Activated naive CD8-positive, alpha-beta T cell (primary cell): Measurements from ENCODE around the gene ENTHD1.
"Not testable (repeated sequence)": the region's sequence is repeated elsewhere in the genome, so short reads cannot be mapped to it uniquely, and the experiment has no call there.

Experiments used
- H3K27ac Mint-ChIP-seq: one replicate; pipeline ENCODE4 v1.8.0; 2021; ENCODE audit warnings: mixed read lengths
- H3K27me3 Mint-ChIP-seq: one replicate; pipeline ENCODE4 v1.8.0; 2021; ENCODE audit warnings: mixed read lengths
- H3K36me3 Mint-ChIP-seq: one replicate; pipeline ENCODE4 v1.8.0; 2021; ENCODE audit warnings: mixed read lengths
- H3K4me1 Mint-ChIP-seq: one replicate; pipeline ENCODE4 v1.8.0; 2021; ENCODE audit warnings: low read depth, mixed read lengths
- H3K4me3 Mint-ChIP-seq: one replicate; pipeline ENCODE4 v1.8.0; 2021; ENCODE audit warnings: mild to moderate bottlenecking, mixed read lengths
- H3K9me3 Mint-ChIP-seq: one replicate; pipeline ENCODE4 v1.8.0; 2021; ENCODE audit warnings: low read depth, mixed read lengths

Gene ENTHD1

DNA sequence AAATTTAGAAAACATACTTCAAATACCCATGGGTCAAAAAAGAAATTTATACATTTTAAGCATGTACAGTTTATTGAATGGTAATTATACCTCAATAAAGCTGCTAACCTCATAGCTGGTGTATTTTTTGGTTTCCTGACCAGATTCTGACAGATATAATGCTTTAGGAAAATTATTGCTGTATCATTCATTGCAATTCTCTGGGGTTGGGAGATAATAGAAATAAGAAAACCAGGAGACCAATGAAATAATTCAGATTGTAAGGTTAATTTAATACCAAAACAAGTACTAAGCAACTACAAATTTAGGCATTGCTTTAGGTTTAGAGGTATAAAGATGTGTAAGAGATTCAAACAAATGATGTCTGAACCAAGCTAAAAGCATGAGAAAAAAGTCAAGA, 120.1 kb downstream of the ENTHD1 start:
- no peaks in the 10 kb centered on the region for H3K27me3 Mint-ChIP-seq
- H3K4me3 Mint-ChIP-seq = no peak overlapping the region
- no peaks in the 10 kb centered on the region for H3K9me3 Mint-ChIP-seq
- peaks cover 3% of the 10 kb centered on the region for H3K36me3 Mint-ChIP-seq
- H3K27ac Mint-ChIP-seq = peak overlapping the region; percentile 2
- H3K4me1 Mint-ChIP-seq = peaks cover 20% of the 10 kb centered on the region

DNA sequence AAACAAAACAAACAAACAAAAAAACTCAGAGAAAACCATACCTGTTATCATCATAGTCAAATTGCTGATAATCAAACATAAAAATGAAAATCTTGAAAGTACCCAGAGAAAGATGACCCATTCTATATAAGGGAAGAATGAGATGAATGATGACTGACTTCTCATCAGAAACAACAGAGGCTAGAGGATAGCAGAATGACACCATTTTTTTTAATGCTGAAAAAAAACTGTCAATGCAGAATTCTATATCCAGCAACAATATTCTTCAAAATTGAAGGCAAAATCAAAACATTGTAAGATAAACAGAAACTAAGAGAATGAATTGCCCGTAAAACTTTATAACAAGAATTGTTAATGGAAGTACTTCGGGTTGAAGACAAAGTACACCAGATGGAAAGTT, 122.1 kb downstream of the ENTHD1 start:
- Mint-ChIP-seq H3K9me3 (no peaks in the 10 kb centered on the region), H3K4me1 (peaks cover 18% of the 10 kb centered on the region), H3K36me3 (peaks cover 3% of the 10 kb centered on the region), H3K4me3 (no peak overlapping the region), H3K27me3 (peaks cover 3% of the 10 kb centered on the region), H3K27ac (no peak overlapping the region)

DNA sequence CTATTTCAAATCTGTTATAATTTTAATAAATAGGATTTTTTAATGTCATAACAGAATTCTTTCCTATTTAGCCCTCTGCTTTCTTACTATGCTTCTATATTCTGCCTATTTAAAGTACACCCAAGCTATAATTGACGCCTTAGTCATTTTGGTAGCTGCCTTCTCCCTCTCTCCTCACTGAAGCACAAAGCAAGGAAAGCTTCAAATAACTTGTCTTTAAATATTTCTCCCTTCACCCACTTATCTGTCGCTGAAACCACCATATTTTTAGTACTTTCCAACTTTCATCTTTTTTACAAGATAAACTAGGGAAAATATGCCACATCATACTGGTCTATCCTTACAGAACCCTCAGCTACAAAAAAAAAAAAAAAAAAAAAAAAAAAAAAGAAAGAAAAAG, 127.9 kb downstream of the ENTHD1 start:
- H3K36me3 Mint-ChIP-seq = peaks cover 3% of the 10 kb centered on the region
- no peak overlapping the region for H3K27ac Mint-ChIP-seq
- H3K4me1 Mint-ChIP-seq = no peaks in the 10 kb centered on the region
- H3K9me3 Mint-ChIP-seq = no peaks in the 10 kb centered on the region
- no peak overlapping the region for H3K4me3 Mint-ChIP-seq
- peaks cover 3% of the 10 kb centered on the region for H3K27me3 Mint-ChIP-seq

DNA sequence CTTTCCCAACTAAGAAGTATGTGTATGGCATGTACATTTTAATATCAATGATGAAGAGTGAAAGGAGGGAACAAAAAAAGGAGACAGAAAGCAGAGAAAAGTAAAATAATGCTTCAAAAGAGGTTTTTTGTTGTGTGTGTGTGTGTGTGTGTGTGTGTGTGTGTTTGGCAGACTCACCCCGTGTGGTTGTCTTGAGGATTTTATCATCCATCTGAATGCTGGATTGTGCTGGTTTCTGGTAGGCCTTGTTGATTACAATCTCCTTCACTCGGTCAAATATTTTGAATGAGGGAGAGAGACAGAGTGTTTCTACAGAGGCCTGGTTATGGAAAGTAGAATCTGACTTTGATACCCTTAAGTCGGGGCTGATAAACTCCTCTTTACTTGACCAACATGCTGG, 128.5 kb downstream of the ENTHD1 start:
- peaks cover 3% of the 10 kb centered on the region for H3K27me3 Mint-ChIP-seq
- H3K4me1 Mint-ChIP-seq = no peaks in the 10 kb centered on the region
- no peak overlapping the region for H3K4me3 Mint-ChIP-seq
- no peak overlapping the region for H3K27ac Mint-ChIP-seq
- peaks cover 3% of the 10 kb centered on the region for H3K36me3 Mint-ChIP-seq
- H3K9me3 Mint-ChIP-seq = no peaks in the 10 kb centered on the region

DNA sequence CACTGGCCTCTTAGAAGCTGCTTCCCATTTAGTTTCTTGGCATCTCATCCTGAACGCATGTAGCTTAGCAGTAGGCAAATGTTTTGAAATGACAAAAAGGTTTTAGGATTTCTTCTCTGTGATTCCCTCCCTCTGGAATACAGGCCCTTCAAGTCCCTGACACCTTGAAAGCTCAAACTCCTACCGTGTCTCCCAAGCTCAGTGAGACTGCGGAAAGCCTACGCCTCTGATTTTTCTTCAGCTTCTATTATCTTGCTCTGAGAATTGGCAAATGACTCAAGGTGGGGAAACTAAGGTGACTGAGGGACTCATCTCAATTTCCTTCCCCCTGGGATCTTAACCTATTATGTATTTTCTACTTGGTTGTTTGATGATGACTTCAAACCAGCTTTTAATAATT, 130.3 kb downstream of the ENTHD1 start:
- Mint-ChIP-seq H3K4me1 (no peaks in the 10 kb centered on the region), H3K4me3 (no peak overlapping the region), H3K27me3 (peaks cover 3% of the 10 kb centered on the region), H3K36me3 (no peaks in the 10 kb centered on the region), H3K27ac (no peak overlapping the region), H3K9me3 (no peaks in the 10 kb centered on the region)

DNA sequence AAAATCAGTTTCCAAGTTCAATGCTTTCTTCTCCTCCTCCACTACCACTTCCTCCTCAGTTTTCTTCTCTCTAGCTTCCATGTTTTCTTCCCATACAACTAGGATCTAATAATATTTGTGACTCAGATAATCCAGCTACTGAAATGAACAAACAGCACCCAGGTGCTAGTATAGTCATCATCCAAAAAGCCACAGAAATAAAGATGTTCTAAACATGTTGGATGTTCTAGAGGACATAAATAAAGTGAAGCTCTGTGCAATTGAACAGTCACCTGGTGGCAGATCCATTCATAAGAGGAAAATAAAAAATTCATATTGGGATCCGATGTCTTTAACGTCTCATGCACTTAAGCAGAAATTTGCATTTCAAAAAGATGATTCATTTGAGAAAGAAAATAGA, 142.8 kb downstream of the ENTHD1 start:
- Mint-ChIP-seq H3K4me3 (no peak overlapping the region), H3K27me3 (no peaks in the 10 kb centered on the region), H3K4me1 (peaks cover 21% of the 10 kb centered on the region), H3K36me3 (no peaks in the 10 kb centered on the region), H3K27ac (no peak overlapping the region), H3K9me3 (no peaks in the 10 kb centered on the region)

DNA sequence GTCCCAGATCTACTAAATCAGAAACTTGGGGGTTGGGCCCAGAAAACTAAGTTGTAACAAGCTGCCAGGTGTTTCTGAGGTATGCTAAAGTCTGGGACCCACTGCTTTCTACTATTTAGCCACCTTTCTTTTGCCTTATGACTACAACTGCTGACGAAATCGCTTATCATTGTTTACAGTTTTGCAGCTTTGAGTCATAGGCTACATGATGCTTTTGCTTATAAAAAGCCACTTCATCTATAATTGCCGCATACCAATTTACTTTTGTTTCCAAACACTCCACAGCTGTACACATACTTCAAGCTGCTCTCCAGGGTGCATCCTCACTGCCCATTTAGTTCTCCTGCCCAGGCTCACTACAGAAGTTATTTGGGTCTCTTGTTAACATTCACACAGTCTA, 144.7 kb downstream of the ENTHD1 start:
- no peak overlapping the region for H3K4me3 Mint-ChIP-seq
- H3K27me3 Mint-ChIP-seq = no peaks in the 10 kb centered on the region
- H3K4me1 Mint-ChIP-seq = peaks cover 28% of the 10 kb centered on the region
- no peak overlapping the region for H3K27ac Mint-ChIP-seq
- no peaks in the 10 kb centered on the region for H3K9me3 Mint-ChIP-seq
- H3K36me3 Mint-ChIP-seq = no peaks in the 10 kb centered on the region

DNA sequence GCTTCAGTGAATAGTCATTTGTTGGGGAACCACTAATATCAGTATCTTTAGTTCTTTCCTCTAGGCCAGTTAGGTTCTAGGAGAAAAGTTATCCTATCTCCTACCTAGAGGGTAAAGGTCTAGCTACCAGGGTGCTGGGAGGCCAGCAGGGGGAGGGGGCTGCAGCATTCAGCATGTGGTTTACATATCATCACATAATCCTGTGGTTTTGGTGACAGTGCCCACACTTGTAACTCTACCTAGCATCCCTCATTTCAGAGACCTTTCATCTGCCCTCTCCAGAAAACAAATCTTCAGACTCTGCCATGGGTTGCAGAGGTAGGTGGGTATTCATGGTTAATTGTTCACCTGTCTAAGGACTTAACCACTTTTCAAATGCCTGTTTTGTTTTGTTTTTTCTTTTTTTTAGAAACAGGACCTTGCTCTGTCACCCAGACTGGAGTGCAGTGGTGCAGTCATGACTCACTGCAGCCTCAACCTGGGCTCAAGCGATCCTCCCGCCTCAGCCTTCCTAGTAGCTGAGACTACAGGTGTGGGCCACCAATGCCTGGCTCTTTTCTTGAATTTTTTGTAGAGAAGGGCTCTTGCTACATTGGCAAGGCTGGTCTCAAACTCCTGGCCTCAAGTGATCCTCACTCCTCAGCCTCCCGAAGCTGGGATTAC, 146.8 kb downstream of the ENTHD1 start:
- H3K27ac Mint-ChIP-seq = no peak overlapping the region
- no peaks in the 10 kb centered on the region for H3K9me3 Mint-ChIP-seq
- H3K27me3 Mint-ChIP-seq = no peaks in the 10 kb centered on the region
- H3K36me3 Mint-ChIP-seq = no peaks in the 10 kb centered on the region
- H3K4me1 Mint-ChIP-seq = peaks cover 25% of the 10 kb centered on the region
- no peak overlapping the region for H3K4me3 Mint-ChIP-seq

DNA sequence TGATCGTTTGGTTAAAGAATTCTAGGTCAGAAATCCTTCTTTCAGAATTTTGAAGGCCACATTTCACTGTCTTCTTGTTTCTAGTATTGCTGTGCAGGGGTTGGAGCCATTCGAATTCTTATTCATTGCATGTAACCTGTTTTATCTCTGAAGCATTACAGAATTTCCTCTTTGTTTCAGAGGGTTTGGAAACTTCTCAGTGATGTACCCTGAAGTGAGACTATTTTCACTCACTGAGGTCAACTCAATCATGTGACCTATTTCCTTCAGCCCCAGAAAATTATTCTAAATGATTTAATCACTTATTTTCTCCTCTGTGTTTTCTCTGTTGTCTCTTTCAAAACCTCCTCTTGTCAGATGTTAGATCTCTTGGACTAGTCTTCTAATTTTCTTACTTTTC, 147.8 kb downstream of the ENTHD1 start:
- Mint-ChIP-seq H3K36me3 (no peaks in the 10 kb centered on the region), H3K9me3 (no peaks in the 10 kb centered on the region), H3K27ac (no peak overlapping the region), H3K27me3 (no peaks in the 10 kb centered on the region), H3K4me3 (no peak overlapping the region), H3K4me1 (peaks cover 17% of the 10 kb centered on the region)

DNA sequence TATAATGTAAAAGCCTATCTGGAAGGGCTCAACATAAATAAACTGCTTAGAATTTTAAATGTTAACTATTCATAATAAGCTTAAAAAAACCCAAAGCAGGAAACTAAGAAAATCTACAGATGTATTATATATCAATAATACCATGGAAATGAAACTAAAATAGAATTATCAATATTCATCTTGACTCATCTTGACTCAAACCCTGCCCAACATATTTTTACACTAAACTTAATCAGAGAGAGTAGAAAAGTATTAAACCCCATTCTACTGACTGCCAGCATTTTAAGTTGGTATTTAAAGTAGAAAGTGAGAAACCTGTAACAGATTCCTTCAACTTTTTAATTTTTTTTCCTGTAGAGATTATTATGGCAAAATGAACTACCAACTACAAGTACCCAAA, 149.2 kb downstream of the ENTHD1 start:
- Mint-ChIP-seq H3K27ac (no peak overlapping the region), H3K4me3 (no peak overlapping the region), H3K9me3 (peaks cover 3% of the 10 kb centered on the region), H3K36me3 (peaks cover 2% of the 10 kb centered on the region), H3K27me3 (no peaks in the 10 kb centered on the region), H3K4me1 (peaks cover 15% of the 10 kb centered on the region)

DNA sequence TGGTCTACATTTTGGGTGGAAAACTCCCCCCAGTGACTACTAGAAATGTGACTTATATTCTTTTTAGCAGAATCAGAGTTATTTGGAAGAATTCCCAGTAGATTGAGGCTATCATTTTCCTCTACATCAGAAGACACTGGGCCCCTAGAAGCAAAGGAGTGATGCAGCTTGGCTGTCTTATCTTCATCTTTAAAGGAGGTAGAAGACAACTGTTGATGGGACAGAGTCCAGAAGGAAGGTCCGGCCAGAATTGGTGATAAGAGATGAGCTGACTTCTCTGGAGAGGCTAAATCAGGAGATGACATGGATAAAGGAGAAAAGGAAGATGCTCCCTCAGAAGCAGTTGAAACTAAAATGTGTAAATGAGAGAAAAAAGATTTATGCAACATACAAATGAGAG, 149.6 kb downstream of the ENTHD1 start:
- no peak overlapping the region for H3K27ac Mint-ChIP-seq
- peaks cover 15% of the 10 kb centered on the region for H3K4me1 Mint-ChIP-seq
- no peak overlapping the region for H3K4me3 Mint-ChIP-seq
- H3K27me3 Mint-ChIP-seq = no peaks in the 10 kb centered on the region
- peaks cover 6% of the 10 kb centered on the region for H3K9me3 Mint-ChIP-seq
- H3K36me3 Mint-ChIP-seq = peaks cover 4% of the 10 kb centered on the region

DNA sequence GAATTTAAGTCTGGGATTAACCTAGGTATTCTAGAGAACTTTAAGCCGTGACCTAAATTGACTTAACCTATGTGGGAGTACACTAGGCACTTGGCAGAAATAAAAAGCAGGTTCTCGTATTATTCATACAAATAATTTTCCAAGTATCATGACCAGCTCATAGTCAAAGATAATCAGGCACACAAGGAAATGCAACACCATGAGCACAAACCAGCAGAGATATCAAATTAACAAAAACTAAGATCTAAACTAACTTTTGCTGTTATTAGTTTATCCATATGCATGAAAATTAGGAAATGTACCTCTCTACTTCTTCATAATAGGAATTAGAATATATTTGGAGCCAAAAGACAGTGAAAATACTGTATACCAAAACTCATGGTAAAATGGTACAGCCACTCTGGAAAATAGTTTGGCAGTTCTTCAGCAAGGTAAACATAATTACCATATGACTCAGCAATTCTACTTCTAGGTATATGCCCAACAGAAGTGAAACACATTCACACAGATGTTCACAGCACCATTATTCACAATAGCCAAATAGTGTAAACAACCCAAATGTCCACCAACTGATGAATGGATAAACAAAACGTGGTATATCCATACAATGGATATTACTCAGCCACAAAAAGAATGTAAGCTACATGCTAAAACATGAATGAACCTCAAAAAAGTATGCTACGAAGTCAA, 154.1 kb downstream of the ENTHD1 start:
- H3K4me3 Mint-ChIP-seq = no peak overlapping the region
- H3K36me3 Mint-ChIP-seq = peaks cover 4% of the 10 kb centered on the region
- H3K27me3 Mint-ChIP-seq = peaks cover 2% of the 10 kb centered on the region
- peaks cover 6% of the 10 kb centered on the region for H3K9me3 Mint-ChIP-seq
- no peak overlapping the region for H3K27ac Mint-ChIP-seq
- peaks cover 2% of the 10 kb centered on the region for H3K4me1 Mint-ChIP-seq

DNA sequence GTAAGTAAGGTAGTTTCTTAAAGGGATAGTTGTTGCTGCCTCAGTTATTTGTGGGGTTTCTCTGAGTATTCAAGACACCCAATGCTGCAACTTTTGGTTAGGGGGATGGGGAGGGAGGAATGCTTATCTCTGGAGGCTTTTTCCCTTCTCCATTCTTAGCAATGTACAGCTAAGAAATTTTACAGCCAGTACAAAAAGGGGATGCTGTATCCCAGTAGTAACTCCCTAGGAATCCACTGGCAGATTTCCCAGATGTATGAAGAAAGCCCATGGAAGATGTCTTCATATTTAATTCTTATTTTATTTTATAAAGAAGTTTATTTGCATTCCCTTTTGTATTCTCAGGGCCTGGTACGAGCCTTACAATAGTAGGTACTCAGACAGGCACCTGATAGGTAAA, 154.8 kb downstream of the ENTHD1 start:
- Mint-ChIP-seq H3K4me1 (no peaks in the 10 kb centered on the region), H3K9me3 (peaks cover 6% of the 10 kb centered on the region), H3K36me3 (peaks cover 4% of the 10 kb centered on the region), H3K27ac (no peak overlapping the region), H3K4me3 (no peak overlapping the region), H3K27me3 (peaks cover 2% of the 10 kb centered on the region)

DNA sequence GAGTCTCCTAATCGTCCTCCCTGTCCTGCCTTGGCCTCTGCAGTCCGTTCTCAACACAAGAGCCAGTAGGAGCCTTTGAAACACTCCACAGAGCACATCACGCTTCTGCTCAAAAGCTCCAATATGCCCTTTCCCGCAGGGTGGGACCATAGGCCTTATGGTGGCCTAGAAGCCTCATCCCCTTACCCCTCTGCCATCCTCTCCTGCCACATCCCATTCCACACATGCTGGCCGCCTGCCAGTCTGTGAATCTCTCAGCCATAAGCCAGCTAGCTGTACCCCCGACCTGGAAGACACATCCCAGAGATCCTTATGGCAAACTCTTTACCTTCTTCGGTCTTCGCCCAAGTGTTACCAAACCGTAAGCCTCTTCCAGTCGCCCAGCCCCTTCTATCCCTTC, 157.8 kb downstream of the ENTHD1 start:
- H3K36me3 Mint-ChIP-seq = peaks cover 4% of the 10 kb centered on the region
- no peak overlapping the region for H3K4me3 Mint-ChIP-seq
- peaks cover 6% of the 10 kb centered on the region for H3K9me3 Mint-ChIP-seq
- H3K27me3 Mint-ChIP-seq = peaks cover 2% of the 10 kb centered on the region
- no peak overlapping the region for H3K27ac Mint-ChIP-seq
- H3K4me1 Mint-ChIP-seq = no peaks in the 10 kb centered on the region

DNA sequence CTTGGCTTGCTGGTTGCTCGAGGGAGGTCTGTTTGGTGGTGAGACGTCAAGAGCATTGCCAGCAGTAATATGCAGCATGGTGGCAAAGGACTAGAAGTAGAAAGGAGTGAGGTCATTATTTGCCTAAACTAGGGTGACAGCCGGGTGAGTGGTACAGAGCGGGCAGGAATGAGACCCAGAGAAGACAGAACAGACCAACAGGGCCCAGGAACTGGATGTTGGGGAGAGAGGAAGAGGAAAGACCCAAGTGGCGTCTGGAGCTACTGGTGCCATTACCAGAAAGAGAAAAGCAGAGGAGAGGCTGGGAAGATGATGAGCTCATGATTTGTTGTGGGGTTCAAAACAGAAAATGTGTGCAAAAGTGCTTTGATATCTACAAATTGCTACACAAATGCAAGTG, 158.7 kb downstream of the ENTHD1 start:
- Mint-ChIP-seq H3K9me3 (peaks cover 6% of the 10 kb centered on the region), H3K27ac (no peak overlapping the region)

DNA sequence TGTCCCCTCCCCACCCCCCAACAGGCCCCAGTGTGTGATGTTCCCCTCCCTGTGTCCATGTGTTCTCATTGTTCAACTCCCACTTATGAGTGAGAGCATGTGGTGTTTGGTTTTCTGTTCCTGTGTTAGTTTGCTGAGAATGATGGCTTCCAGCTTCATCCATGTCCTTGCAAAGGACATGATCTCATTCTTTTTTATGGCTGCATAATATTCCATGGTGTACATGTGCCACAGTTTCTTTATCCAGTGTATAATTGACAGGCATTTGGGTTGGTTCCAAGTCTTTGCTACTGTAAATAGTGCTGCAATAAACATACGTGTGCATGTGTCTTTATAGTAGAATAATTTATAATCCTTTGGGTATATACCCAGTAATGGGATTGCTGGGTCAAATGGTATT, 159.5 kb downstream of the ENTHD1 start:
- not testable (repeated sequence) for H3K36me3 Mint-ChIP-seq, H3K9me3 Mint-ChIP-seq, H3K27me3 Mint-ChIP-seq, H3K4me1 Mint-ChIP-seq, H3K27ac Mint-ChIP-seq, H3K4me3 Mint-ChIP-seq

More for the DNA sequence above, 158.7 kb downstream of the ENTHD1 start:
- Mint-ChIP-seq H3K4me1 (no peaks in the 10 kb centered on the region), H3K27me3 (peaks cover 2% of the 10 kb centered on the region), H3K36me3 (peaks cover 4% of the 10 kb centered on the region), H3K4me3 (no peak overlapping the region)
